GM23338 (cell line): ENCODE measurements around the gene IGF2BP1. TPM values are rescaled to one million over a fixed set of nuclear protein-coding genes. Genes with fewer than 3 reads are reported as not detected.

Experiments used
- ATAC-seq: fragments of 200-7000 bp; cut with Tn5 transposase; 3 replicates; pipeline ENCODE4 v1.9.1; 2020
- DNase-seq: peaks from one replicate; pipeline ENCODE4 v3.0.0-alpha.2; 2015; ENCODE audit warnings: low spot score
- H2AFZ ChIP-seq: fragments of 200-600 bp; sonication (generic); 2 replicates; pipeline ENCODE4 v1.8.0; 2016; ENCODE audit warnings: antibody characterized with exemption, mild to moderate bottlenecking, moderate library complexity
- H3F3A ChIP-seq: fragments of 200-600 bp; sonication (generic); replicated peaks from 2 replicates; pipeline ENCODE4 v1.8.0; 2017; ENCODE audit warnings: antibody characterized with exemption, mixed run types, low read depth
- H3K27ac ChIP-seq: fragments of 200-600 bp; sonication (generic); 2 replicates; pipeline ENCODE4 v1.6.1; 2016; ENCODE audit warnings: low read depth
- H3K27me3 ChIP-seq: fragments of 200-600 bp; sonication (generic); 2 replicates; pipeline ENCODE4 v1.8.0; 2016; ENCODE audit warnings: mild to moderate bottlenecking, mixed run types, moderate library complexity; ENCODE audit not compliant: insufficient read depth
- H3K36me3 ChIP-seq: fragments of 200-600 bp; sonication (generic); 2 replicates; pipeline ENCODE4 v1.8.0; 2016; ENCODE audit warnings: mild to moderate bottlenecking; ENCODE audit not compliant: insufficient read depth
- H3K4me1 ChIP-seq: fragments of 200-600 bp; sonication (generic); 2 replicates; pipeline ENCODE4 v1.8.0; 2016; ENCODE audit warnings: mild to moderate bottlenecking, moderate library complexity; ENCODE audit not compliant: insufficient read depth
- H3K4me2 ChIP-seq: fragments of 200-600 bp; sonication (generic); 2 replicates; pipeline ENCODE4 v1.7.1; 2017; ENCODE audit warnings: mixed run types
- H3K4me3 ChIP-seq: fragments of 200-600 bp; sonication (generic); 2 replicates; pipeline ENCODE4 v1.6.1; 2016; ENCODE audit warnings: mixed run types
- H3K79me2 ChIP-seq: fragments of 200-600 bp; sonication (generic); replicated peaks from 2 replicates; pipeline ENCODE4 v1.8.0; 2017; ENCODE audit warnings: mild to moderate bottlenecking; ENCODE audit not compliant: insufficient read depth
- H3K9me2 ChIP-seq: fragments of 200-600 bp; sonication (generic); 2 replicates; pipeline ENCODE4 v1.8.0; 2017; ENCODE audit not compliant: insufficient read depth
- H4K20me1 ChIP-seq: fragments of 200-600 bp; sonication (generic); replicated peaks from 2 replicates; pipeline ENCODE4 v1.8.0; 2017; ENCODE audit warnings: mild to moderate bottlenecking; ENCODE audit not compliant: insufficient read depth
- H3K27ac Mint-ChIP-seq: 2 replicates; pipeline ENCODE4 v1.8.0; 2020; ENCODE audit warnings: inconsistent platforms, mild to moderate bottlenecking, moderate library complexity, mixed read lengths
- H3K27me3 Mint-ChIP-seq: 3 replicates; pipeline ENCODE4 v1.8.0; 2022; ENCODE audit warnings: low read depth, mild to moderate bottlenecking, moderate library complexity, mixed read lengths, inconsistent platforms; ENCODE audit not compliant: insufficient read depth, poor library complexity
- H3K36me3 Mint-ChIP-seq: 3 replicates; pipeline ENCODE4 v1.8.0; 2021; ENCODE audit warnings: low read depth, mild to moderate bottlenecking, inconsistent platforms, moderate library complexity, mixed read lengths
- H3K4me1 Mint-ChIP-seq: 3 replicates; pipeline ENCODE4 v1.8.0; 2020; ENCODE audit warnings: mild to moderate bottlenecking, inconsistent platforms, mixed read lengths
- H3K4me3 Mint-ChIP-seq: 3 replicates; pipeline ENCODE4 v1.8.0; 2021; ENCODE audit warnings: moderate library complexity, mild to moderate bottlenecking, inconsistent platforms, mixed read lengths
- H3K9me3 Mint-ChIP-seq: 3 replicates; pipeline ENCODE4 v1.8.0; 2020; ENCODE audit warnings: moderate library complexity, mild to moderate bottlenecking, inconsistent platforms, mixed read lengths
- CTCF ChIP-seq, 2 experiments: fragments of 200-600 bp in 1 of 2; sonication (generic) in 1 of 2; conservative IDR thresholded peaks; 2 replicates each; pipeline versions ENCODE4 v1.5.1 to v1.6.1; 2016 to 2017; ENCODE audit warnings: antibody characterized with exemption in 2 of 2, low read depth in 2 of 2, mild to moderate bottlenecking in 2 of 2, moderate library complexity in 1 of 2
- ETS1 ChIP-seq: IDR thresholded peaks from 2 replicates; pipeline ENCODE4 v1.6.1; 2016; ENCODE audit warnings: antibody characterized with exemption
- EZH2phosphoT487 ChIP-seq: fragments of 200-600 bp; sonication (generic); IDR thresholded peaks from one replicate; pipeline ENCODE4 v1.8.1; 2018; ENCODE audit warnings: antibody characterized with exemption; ENCODE audit not compliant: unreplicated experiment
- JUNB ChIP-seq: IDR thresholded peaks from one replicate; pipeline ENCODE4 v1.6.1; 2016; ENCODE audit warnings: antibody characterized with exemption; ENCODE audit not compliant: unreplicated experiment
- NANOG ChIP-seq: IDR thresholded peaks from 2 replicates; pipeline ENCODE4 v1.6.1; 2016; ENCODE audit warnings: antibody characterized with exemption, borderline replicate concordance
- POLR2AphosphoS5 ChIP-seq: IDR thresholded peaks from 2 replicates; pipeline ENCODE4 v1.6.1; 2016; ENCODE audit warnings: antibody characterized with exemption, low read depth
- REST ChIP-seq: IDR thresholded peaks from one replicate; pipeline ENCODE4 v1.6.1; 2018; ENCODE audit warnings: antibody characterized with exemption; ENCODE audit not compliant: unreplicated experiment
- STAT1 ChIP-seq: IDR thresholded peaks from one replicate; pipeline ENCODE4 v1.6.1; 2016; ENCODE audit warnings: antibody characterized with exemption; ENCODE audit not compliant: unreplicated experiment
- ZNF114 ChIP-seq: fragments of 250-450 bp; sonication (Bioruptor Pico); IDR thresholded peaks from 2 replicates; pipeline ENCODE4 v1.5.0; 2020; ENCODE audit warnings: mild to moderate bottlenecking, moderate library complexity
- ZNF331 ChIP-seq: fragments of 250-450 bp; sonication (Bioruptor Pico); IDR thresholded peaks from 2 replicates; pipeline ENCODE4 v1.5.0; 2020; ENCODE audit warnings: low read depth, mild to moderate bottlenecking, moderate library complexity
- ZNF462 ChIP-seq: fragments of 250-450 bp; sonication (Bioruptor Pico); IDR thresholded peaks from 2 replicates; pipeline ENCODE4 v1.5.0; 2020; ENCODE audit warnings: mild to moderate bottlenecking, moderate library complexity
- polyA plus RNA-seq: library from polyadenylated mRNA; unstranded; fragments of >200 nt; fragmentation: Nextera tagmentation; extraction: Ambion mirVana; gene quantifications from 2 replicates; pipeline ENCODE4 v1.2.1, GENCODE V29; 2016
- total RNA-seq: library from RNA; depleted of rRNA; stranded (reverse); fragments of >200 nt; shearing (Covaris generic); gene quantifications from 2 replicates; pipeline ENCODE4 v1.2.3, GENCODE V29; 2014

The IGF2BP1 gene
- total and polyA plus RNA-seq, 2 experiments from 2014 or later: 68.6 to 249 TPM

GRCh38 chr17:49003557-49004511, 6.6 kb downstream of the IGF2BP1 start:
- DNase-seq (peak; percentile 75), ATAC-seq (peak; percentile 76)
- Mint-ChIP-seq H3K9me3 (no peaks in the 10 kb centered on the region; the same call in 2 of the 3 replicates), H3K4me1 (peaks cover 63% of the 10 kb centered on the region), H3K36me3 (peaks cover 81% of the 10 kb centered on the region), H3K27me3 (peaks cover 16% of the 10 kb centered on the region), H3K27ac (peak overlapping the region; percentile 50), H3K4me3 (peak overlapping the region; percentile 90)
- no peak overlapping the region for H2AFZ ChIP-seq
- H3K4me2 ChIP-seq: peak overlapping the region; percentile 79
- H3K4me1 ChIP-seq: peaks cover 71% of the 10 kb centered on the region
- peak overlapping the region; percentile 35 for H3K27ac ChIP-seq
- H4K20me1 ChIP-seq: peaks cover 66% of the 10 kb centered on the region
- H3F3A ChIP-seq: peaks cover 18% of the 10 kb centered on the region
- no peaks in the 10 kb centered on the region for H3K27me3 ChIP-seq
- H3K4me3 ChIP-seq: peak overlapping the region; percentile 78
- H3K9me2 ChIP-seq: no peaks in the 10 kb centered on the region
- no peak for TF ChIP-seq NANOG
- TF ChIP-seq ZNF114 (CRISPR knock-in tag): no peak
- TF ChIP-seq ETS1: no peak
- no peak for TF ChIP-seq EZH2phosphoT487
- TF ChIP-seq POLR2AphosphoS5: no peak
- TF ChIP-seq CTCF (conservative IDR thresholded peaks at IDR 0.05; ENCODE audit: low read depth in 2 of 2): no peak
- no peak for TF ChIP-seq ZNF331 (CRISPR knock-in tag)
- TF ChIP-seq REST: no peak
- no peak for TF ChIP-seq JUNB
- no peak for TF ChIP-seq STAT1
- no peak for TF ChIP-seq ZNF462 (CRISPR knock-in tag)
- peaks cover 8% of the 10 kb centered on the region for H3K36me3 ChIP-seq
- H3K79me2 ChIP-seq: peaks cover 100% of the 10 kb centered on the region
